Measurements from ENCODE around the gene MFAP2. TPM values are rescaled to one million over a fixed set of nuclear protein-coding genes. Genes with fewer than 3 reads are reported as not detected.
"Not testable (repeated sequence)": the region's sequence is repeated elsewhere in the genome, so short reads cannot be mapped to it uniquely, and the experiment has no call there.

The MFAP2 gene
- total RNA-seq, 1 experiment from 2014 or later = 152 TPM

DNA sequence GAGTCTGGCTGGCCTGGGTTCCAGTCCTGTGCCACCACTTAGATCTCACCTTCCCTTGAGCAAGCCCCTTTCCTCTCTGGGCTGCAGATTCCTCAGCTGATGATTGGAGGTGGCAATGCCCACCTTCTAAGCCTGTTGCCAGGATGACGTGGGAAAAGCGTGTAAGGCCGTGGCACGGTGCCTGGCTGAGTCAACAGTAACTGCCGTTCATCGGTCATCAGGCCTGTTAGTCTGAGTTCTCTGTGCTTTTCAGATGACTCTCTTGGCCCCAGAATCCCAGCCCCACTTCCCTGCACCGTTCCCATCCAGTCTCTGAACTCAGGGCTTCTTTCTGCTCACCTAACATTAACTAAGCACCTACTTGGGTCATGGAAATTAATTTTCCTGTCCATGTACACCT, 31.4 kb downstream of the MFAP2 start:
- H3K4me1 ChIP-seq (ENCODE audit: insufficient read depth, low read length) = not testable (repeated sequence)
- H3K27ac Mint-ChIP-seq = peak overlapping the region in 1 of 3 experiments; percentile 59; a peak in 1 of 7 replicates

DNA sequence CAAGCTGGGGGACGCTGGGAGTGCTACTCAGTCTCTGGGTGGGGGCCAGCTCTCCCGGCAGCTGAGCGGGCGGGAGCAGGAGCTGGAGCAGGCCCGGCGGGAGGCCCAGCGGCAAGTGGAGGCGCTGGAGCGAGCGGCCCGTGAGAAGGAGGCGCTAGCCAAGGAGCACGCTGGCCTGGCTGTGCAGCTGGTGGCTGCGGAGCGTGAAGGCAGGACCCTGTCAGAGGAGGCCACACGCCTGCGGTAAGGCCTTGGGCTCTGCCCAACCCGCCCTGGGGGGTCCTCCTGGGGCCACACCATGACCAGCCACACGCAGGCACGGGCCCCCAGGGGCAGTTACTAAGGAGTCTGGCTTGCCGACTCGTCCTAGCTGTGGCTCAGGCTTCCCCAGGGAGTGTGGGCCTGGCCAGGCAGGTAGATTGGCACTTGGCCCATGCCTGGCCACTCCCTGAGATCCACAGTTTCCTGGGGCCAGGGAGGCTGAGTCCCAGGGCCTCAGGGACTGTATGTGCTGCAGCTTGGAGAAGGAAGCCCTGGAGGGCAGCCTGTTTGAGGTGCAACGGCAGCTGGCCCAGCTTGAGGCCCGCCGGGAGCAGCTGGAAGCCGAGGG, 32.0 kb downstream of the MFAP2 start:
- not testable (repeated sequence) for H2BK5ac ChIP-seq (ENCODE audit: insufficient read length, low read length); H3K4ac ChIP-seq (ENCODE audit: low read depth, low read length); H3K4me2 ChIP-seq (ENCODE audit: insufficient read depth, insufficient read length, low read length); H2BK20ac ChIP-seq (ENCODE audit: low read depth, low read length, poor library complexity, severe bottlenecking); H3K4me1 Mint-ChIP-seq; H3K27me3 ChIP-seq (ENCODE audit: insufficient read depth, low read length); H3K18ac ChIP-seq (ENCODE audit: insufficient read length, low read depth, low read length); H4K8ac ChIP-seq (replicated peaks; ENCODE audit: insufficient read length, low read depth, low read length); H3K9ac ChIP-seq (ENCODE audit: extremely low read depth, insufficient read length, low read length); H3K79me1 ChIP-seq (ENCODE audit: insufficient read depth, low read depth, low read length, poor library complexity, severe bottlenecking); H2AK5ac ChIP-seq (ENCODE audit: insufficient read length, low read length); H3K9me3 Mint-ChIP-seq; DNase-seq; H4K91ac ChIP-seq (ENCODE audit: insufficient read length, low read depth, low read length); H3K23me2 ChIP-seq (ENCODE audit: insufficient read length, low read depth, low read length, poor library complexity, severe bottlenecking); H3K4me3 Mint-ChIP-seq; H3K27ac ChIP-seq (ENCODE audit: insufficient read length, low read depth, low read length); H3K27me3 Mint-ChIP-seq (ENCODE audit: low read depth); H2BK120ac ChIP-seq (ENCODE audit: low read depth, low read length, poor library complexity, severe bottlenecking); H3T11ph ChIP-seq (ENCODE audit: low read length); H3K56ac ChIP-seq (ENCODE audit: insufficient read length, low read depth, low read length); H3K9me3 ChIP-seq (ENCODE audit: control insufficient read depth, low read depth, low read length); H2BK12ac ChIP-seq (ENCODE audit: insufficient read length, low read depth, low read length); H2BK15ac ChIP-seq (ENCODE audit: low read depth, low read length); H3K79me2 ChIP-seq (ENCODE audit: insufficient read depth, low read length); H3K23ac ChIP-seq (ENCODE audit: insufficient read length, low read depth, low read length); H3K14ac ChIP-seq (ENCODE audit: insufficient read depth, low read length); H4K20me1 ChIP-seq (ENCODE audit: control insufficient read depth, insufficient read depth, insufficient read length); H4K5ac ChIP-seq (ENCODE audit: insufficient read length, low read depth, low read length); H3K4me1 ChIP-seq (ENCODE audit: insufficient read depth, low read length); H2AFZ ChIP-seq (ENCODE audit: low read length)
- peak overlapping the region in 1 of 3 experiments; percentile 62; a peak in 1 of 7 replicates for H3K27ac Mint-ChIP-seq
- peaks cover 11 to 37% (median 29%) of the 10 kb centered on the region in 3 experiments for H3K36me3 Mint-ChIP-seq (ENCODE audit: insufficient read depth in 1 of 3, low read depth in 3 of 3)
- WGBS (ENCODE audit: extremely low coverage, insufficient read length, low lambda C conversion rate) = no CpG with 5 or more reads among the region's 26 CpGs

More for the DNA sequence above, 31.4 kb downstream of the MFAP2 start:
- not testable (repeated sequence) for H2BK120ac ChIP-seq (ENCODE audit: low read depth, low read length, poor library complexity, severe bottlenecking); H2AK5ac ChIP-seq (ENCODE audit: insufficient read length, low read length); H2BK12ac ChIP-seq (ENCODE audit: insufficient read length, low read depth, low read length); H3K4me2 ChIP-seq (ENCODE audit: insufficient read depth, insufficient read length, low read length); H3K18ac ChIP-seq (ENCODE audit: insufficient read length, low read depth, low read length); H3K56ac ChIP-seq (ENCODE audit: insufficient read length, low read depth, low read length); H3K27me3 ChIP-seq (ENCODE audit: insufficient read depth, low read length); H3K27me3 Mint-ChIP-seq (ENCODE audit: low read depth); H4K8ac ChIP-seq (replicated peaks; ENCODE audit: insufficient read length, low read depth, low read length); H3K4me3 Mint-ChIP-seq; H4K20me1 ChIP-seq (ENCODE audit: control insufficient read depth, insufficient read depth, insufficient read length); H3K27ac ChIP-seq (ENCODE audit: insufficient read length, low read depth, low read length); H3K79me1 ChIP-seq (ENCODE audit: insufficient read depth, low read depth, low read length, poor library complexity, severe bottlenecking); H3K23ac ChIP-seq (ENCODE audit: insufficient read length, low read depth, low read length); H3K4me1 Mint-ChIP-seq; H2BK5ac ChIP-seq (ENCODE audit: insufficient read length, low read length); H3K4ac ChIP-seq (ENCODE audit: low read depth, low read length); H3K79me2 ChIP-seq (ENCODE audit: insufficient read depth, low read length); H3K9me3 Mint-ChIP-seq; H3K9ac ChIP-seq (ENCODE audit: extremely low read depth, insufficient read length, low read length); H2AFZ ChIP-seq (ENCODE audit: low read length); H3K23me2 ChIP-seq (ENCODE audit: insufficient read length, low read depth, low read length, poor library complexity, severe bottlenecking); H2BK20ac ChIP-seq (ENCODE audit: low read depth, low read length, poor library complexity, severe bottlenecking); H3K9me3 ChIP-seq (ENCODE audit: control insufficient read depth, low read depth, low read length); H4K5ac ChIP-seq (ENCODE audit: insufficient read length, low read depth, low read length); H3T11ph ChIP-seq (ENCODE audit: low read length); DNase-seq; H2BK15ac ChIP-seq (ENCODE audit: low read depth, low read length); H4K91ac ChIP-seq (ENCODE audit: insufficient read length, low read depth, low read length); H3K14ac ChIP-seq (ENCODE audit: insufficient read depth, low read length)
- H3K36me3 Mint-ChIP-seq (ENCODE audit: insufficient read depth in 1 of 3, low read depth in 3 of 3) = peaks cover 7 to 30% (median 24%) of the 10 kb centered on the region in 3 experiments; a peak in 6 of 7 replicates
- WGBS (ENCODE audit: extremely low coverage, insufficient read length, low lambda C conversion rate) = no CpG with 5 or more reads among the region's 7 CpGs

Measured in H9 (cell line).